ENCODE data around the gene GPT2.

GPT2 gene

GRCh38 chr16:46871597-46871996, 12.6 kb upstream of the GPT2 start:
- TF ChIP-seq CTCF (IDR thresholded peaks at IDR 0.05; ENCODE audit: low read depth, low read length, missing control alignments) = no peak
- no peak overlapping the region for H3K4me3 ChIP-seq (replicated peaks; ENCODE audit: low read depth, low read length)
- DNase-seq (ENCODE audit: extremely low read depth, low read depth) = no peak

- no peak overlapping the region for H3K4me3 ChIP-seq (replicated peaks; ENCODE audit: low read depth, low read length)
- no peak for DNase-seq (ENCODE audit: extremely low read depth, low read depth)
- TF ChIP-seq CTCF (IDR thresholded peaks at IDR 0.05; ENCODE audit: low read depth, low read length, missing control alignments) = no peak
Observed at GRCh38 chr16:46873201-46873600, 11.0 kb upstream of the GPT2 start.

- no peak overlapping the region for H3K4me3 ChIP-seq (replicated peaks; ENCODE audit: low read depth, low read length)
- no peak for TF ChIP-seq CTCF (IDR thresholded peaks at IDR 0.05; ENCODE audit: low read depth, low read length, missing control alignments)
- DNase-seq (ENCODE audit: extremely low read depth, low read depth) = no peak
Observed at GRCh38 chr16:46875243-46875642, 8.9 kb upstream of the GPT2 start.

GRCh38 chr16:46882304-46882939, 1.7 kb upstream of the GPT2 start:
- no peak for DNase-seq (ENCODE audit: extremely low read depth, low read depth)
- no peak overlapping the region for H3K4me3 ChIP-seq (replicated peaks; ENCODE audit: low read depth, low read length)
- TF ChIP-seq CTCF (IDR thresholded peaks at IDR 0.05; ENCODE audit: low read depth, low read length, missing control alignments) = no peak

- no peak for DNase-seq (ENCODE audit: extremely low read depth, low read depth)
- H3K4me3 ChIP-seq (replicated peaks; ENCODE audit: low read depth, low read length) = no peak overlapping the region
- TF ChIP-seq CTCF (IDR thresholded peaks at IDR 0.05; ENCODE audit: low read depth, low read length, missing control alignments) = no peak
Observed at GRCh38 chr16:46882940-46883307, 1.2 kb upstream of the GPT2 start.

GRCh38 chr16:46883353-46883689, 841 bp upstream of the GPT2 start:
- TF ChIP-seq CTCF (IDR thresholded peaks at IDR 0.05; ENCODE audit: low read depth, low read length, missing control alignments) = no peak
- DNase-seq (ENCODE audit: extremely low read depth, low read depth) = no peak
- H3K4me3 ChIP-seq (replicated peaks; ENCODE audit: low read depth, low read length) = peak overlapping the region; percentile 67

All from HFF-Myc (cell line).